HG02885 (cell line): ENCODE measurements around the gene SEMA4A.

Experiments used
- ATAC-seq: cut with Tn5 transposase; IDR thresholded peaks from one replicate; pipeline ENCODE4 v1.9.1; 2021; ENCODE audit warnings: mild to moderate bottlenecking; ENCODE audit not compliant: unreplicated experiment, poor library complexity

Gene SEMA4A

DNA sequence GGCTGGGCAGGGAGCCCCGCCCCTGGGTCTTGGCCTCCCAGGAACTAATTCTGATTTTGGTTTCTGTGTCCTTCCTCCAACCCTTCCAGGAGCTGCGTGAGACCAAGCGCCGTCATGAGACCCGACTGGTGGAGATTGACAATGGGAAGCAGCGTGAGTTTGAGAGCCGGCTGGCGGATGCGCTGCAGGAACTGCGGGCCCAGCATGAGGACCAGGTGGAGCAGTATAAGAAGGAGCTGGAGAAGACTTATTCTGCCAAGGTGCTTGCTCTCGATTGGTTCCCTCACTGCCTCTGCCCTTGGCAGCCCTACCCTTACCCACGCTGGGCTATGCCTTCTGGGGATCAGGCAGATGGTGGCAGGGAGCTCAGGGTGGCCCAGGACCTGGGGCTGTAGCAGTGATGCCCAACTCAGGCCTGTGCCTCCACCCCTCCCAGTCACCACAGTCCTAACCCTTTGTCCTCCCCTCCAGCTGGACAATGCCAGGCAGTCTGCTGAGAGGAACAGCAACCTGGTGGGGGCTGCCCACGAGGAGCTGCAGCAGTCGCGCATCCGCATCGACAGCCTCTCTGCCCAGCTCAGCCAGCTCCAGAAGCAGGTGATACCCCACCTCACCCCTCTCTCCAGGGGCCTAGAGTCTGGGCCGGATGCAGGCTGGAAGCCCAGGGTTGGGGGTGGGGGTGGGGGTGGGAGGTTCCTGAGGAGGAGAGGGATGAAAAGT is 18.5 kb upstream of the SEMA4A start:
- ATAC-seq: no peak

DNA sequence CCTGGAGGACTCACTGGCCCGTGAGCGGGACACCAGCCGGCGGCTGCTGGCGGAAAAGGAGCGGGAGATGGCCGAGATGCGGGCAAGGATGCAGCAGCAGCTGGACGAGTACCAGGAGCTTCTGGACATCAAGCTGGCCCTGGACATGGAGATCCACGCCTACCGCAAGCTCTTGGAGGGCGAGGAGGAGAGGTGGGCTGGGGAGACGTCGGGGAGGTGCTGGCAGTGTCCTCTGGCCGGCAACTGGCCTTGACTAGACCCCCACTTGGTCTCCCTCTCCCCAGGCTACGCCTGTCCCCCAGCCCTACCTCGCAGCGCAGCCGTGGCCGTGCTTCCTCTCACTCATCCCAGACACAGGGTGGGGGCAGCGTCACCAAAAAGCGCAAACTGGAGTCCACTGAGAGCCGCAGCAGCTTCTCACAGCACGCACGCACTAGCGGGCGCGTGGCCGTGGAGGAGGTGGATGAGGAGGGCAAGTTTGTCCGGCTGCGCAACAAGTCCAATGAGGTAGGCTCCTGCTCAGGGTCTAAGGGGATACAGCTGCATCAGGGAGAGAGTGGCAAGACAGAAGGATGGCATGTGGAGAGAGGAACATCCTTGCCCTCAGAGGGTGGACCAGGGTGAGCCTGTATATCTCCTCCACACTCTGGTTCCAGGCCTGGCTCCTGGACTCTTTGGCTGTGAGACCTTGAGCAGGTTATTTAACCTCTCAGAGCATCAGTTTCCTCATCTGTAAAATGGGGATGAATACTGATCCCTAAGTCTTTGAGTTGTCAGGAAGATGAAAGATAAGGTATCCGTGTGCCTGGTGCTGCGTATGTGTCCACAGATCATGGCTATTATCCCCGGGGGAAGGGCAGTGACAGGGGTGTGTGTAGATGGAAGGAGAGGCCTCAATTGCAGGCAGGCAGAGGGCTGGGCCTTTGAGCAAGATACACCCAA is 17.2 kb upstream of the SEMA4A start:
- no peak for ATAC-seq

DNA sequence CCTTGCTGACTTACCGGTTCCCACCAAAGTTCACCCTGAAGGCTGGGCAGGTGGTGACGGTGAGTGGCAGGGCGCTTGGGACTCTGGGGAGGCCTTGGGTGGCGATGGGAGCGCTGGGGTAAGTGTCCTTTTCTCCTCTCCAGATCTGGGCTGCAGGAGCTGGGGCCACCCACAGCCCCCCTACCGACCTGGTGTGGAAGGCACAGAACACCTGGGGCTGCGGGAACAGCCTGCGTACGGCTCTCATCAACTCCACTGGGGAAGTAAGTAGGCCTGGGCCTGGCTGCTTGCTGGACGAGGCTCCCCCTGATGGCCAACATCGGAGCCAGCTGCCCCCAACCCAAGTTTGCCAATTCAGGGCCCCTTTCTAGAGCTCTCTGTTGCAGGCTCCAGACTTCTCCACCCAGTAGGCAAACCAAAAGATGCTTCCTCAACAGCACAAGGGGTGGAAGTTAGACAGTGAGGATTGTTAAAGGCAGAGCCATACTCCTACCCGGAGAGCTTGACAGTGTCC is 16.4 kb upstream of the SEMA4A start:
- no peak for ATAC-seq

DNA sequence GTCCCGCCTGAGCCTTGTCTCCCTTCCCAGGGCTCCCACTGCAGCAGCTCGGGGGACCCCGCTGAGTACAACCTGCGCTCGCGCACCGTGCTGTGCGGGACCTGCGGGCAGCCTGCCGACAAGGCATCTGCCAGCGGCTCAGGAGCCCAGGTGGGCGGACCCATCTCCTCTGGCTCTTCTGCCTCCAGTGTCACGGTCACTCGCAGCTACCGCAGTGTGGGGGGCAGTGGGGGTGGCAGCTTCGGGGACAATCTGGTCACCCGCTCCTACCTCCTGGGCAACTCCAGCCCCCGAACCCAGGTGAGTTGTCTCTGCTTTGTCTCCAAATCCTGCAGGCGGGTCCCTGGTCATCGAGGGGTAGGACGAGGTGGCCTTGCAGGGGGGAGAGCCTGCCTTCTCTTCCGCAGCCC is 14.9 kb upstream of the SEMA4A start:
- no peak for ATAC-seq

DNA sequence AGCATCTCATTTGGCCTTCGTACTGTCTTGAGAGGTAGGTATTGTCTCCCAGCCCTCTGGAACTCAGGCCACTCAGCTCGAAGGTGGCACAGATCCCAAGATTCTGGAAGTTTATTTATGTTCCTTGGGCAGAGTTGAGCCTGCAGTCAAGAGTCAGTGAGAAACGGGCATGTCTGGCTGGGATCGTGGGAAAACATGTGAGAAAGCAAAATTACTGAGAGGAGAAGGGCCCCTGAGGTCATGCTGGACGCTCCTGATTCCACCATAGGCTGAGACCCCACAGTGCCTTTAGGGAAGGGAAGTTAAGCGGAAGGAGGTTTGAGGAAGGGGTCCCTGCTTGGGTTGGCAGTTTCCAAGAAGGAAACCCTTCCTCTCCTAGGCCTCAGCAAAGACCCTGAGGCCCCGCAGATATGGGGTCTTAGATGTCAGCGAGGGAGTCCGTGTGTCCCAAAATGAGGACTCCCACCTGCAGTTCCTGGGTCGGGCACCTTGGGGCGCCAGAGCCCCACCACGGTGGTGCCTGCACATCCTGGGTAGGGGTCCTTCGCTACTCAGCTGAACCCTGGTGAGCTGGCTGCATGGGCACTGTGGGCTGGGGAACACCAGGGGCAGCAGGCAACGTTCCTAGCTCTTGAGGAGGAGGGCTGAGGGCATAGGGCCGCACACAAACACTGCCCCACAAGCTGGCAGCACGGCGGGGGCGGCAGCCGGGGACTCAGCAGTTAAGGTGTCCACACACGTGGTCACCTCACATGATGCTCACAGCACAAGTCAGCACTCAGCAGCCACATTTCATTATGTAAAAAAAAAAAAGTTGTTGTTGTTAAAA is 12.3 kb upstream of the SEMA4A start:
- no peak for ATAC-seq

DNA sequence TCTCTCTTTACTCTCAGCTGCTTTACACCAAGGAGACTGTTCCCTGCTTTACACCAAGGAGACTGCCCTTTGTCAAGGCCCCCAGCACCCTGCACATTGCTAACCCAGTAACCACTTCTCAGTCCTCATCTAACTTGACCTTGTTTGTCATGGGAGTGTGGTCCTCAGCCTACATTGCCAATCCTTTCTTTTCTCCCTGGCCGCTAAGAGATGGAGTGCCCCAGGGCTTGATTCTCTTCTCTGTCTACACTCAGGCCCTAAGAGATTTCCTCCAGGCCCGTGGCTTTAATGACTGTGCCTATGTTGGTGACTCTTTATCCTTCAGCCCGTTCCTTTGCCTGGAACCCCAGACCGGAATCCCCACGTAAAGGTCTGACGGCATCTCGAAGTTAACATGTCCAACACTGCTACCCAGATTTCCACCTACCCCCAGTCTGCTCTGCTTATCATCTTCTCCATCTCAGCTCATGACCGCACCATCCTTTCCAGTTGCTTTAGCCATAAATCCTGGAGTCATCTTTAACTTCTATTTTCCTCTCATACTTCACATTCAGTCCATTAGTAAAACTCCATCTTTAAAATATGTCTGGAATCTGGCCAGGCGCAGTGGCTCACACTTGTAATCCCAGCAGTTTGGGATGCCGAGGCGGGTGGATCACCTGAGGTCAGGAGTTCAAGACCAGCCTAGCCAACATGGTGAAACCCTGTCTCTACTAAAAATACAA is 9.5 kb upstream of the SEMA4A start:
- ATAC-seq: no peak

DNA sequence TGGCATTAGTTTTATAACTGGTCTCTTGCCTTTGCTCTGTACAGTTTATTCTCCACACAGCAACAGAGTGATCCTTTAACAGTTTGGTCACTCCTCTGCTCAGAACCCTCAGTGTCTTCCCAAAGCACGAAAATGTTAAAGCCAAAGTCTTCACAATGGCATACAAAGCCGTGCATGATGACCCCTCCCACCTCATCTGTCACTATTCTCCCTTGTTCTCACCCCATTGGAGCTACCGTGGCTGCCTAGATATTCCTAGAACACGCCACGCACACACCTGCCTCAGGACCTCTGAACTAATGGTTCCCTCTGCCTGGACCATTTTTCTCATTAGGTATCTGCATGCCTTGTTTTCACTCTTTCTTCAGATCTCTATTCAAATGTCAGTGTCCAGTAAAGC is 8.6 kb upstream of the SEMA4A start:
- no peak for ATAC-seq

DNA sequence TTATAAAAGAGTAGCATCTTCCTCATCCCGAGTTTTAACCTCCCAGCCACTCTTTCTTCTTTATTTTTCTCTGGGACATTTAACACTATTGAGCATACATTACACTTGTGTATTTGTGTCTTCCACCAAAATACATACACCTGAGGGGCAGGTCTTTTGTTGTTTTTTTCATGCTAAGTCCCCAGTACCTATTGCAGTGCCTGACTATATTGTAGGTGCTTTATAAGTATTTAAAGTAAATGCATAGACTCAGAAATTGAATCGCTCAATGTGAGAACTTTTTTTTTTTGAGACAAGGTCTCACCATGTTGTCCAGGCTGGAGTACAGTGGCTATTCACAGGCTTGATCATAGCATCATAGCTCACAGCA is 7.8 kb upstream of the SEMA4A start:
- ATAC-seq: no peak

DNA sequence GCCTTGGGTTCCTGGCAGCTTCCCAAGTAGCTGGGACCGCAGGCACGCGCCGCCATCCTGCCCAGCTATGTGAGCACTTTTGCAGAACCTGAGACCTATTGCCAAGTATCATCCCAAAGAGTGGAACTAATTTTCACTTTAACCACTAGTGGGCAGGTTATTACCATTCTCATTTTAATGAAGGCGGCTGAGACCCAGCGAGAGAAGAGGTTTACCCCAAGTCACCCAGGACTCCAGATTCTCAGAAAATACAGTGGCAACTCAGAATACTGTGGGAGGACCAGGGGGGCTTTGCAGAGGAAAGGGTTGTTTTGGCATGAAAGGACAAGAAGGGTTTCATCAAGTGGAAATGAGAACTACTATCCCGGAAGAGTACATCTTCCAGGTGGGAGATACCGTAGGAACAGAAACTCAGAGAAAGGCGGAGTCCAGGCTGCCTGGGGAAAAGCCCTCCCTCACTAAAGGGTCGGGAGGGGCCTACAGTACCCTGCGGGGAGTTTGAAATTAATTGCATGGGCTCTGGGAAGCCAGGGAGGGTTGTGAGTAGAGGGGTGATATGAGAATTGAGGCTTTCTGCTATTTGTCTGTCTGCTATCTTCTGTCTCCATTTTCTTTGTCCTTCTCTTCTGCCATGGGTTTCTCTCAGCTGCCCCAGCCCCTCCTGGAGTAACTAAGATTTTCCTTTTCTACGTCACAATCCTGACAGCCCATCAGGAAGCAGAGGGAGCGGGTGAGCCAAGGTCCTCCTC is 7.2 kb upstream of the SEMA4A start:
- no peak for ATAC-seq

DNA sequence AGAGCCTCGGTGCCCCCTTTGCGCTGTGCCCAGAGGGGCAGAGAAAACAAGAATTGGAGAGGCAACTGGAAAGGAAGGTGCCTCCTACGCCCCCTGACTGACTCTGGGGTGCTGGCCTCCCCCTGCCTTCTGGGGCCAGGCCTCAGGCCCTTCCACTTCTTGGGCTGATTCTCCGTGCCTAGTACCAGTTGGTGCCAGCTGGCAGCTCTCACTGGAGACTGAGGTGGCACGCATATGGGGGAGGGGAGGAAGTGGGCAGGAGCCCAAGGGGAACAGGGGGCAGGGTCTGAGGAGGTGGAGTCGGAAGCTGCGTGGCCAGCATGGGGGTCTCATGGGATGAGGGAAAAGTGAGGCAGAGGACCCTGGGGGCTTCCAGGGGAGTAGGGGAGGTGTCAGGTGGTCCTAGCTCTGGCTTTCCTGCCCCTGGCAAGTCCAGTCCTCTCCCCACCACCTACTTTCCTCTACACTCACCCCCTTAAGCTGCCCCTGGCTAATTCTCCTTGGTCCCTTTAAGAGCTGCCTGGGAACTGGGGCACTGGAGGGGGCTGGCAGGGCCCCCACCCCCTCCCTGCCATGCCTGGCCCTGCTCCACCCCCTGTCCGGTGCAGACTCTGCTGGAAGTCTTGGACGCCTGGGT is 6.5 kb upstream of the SEMA4A start:
- no peak for ATAC-seq

DNA sequence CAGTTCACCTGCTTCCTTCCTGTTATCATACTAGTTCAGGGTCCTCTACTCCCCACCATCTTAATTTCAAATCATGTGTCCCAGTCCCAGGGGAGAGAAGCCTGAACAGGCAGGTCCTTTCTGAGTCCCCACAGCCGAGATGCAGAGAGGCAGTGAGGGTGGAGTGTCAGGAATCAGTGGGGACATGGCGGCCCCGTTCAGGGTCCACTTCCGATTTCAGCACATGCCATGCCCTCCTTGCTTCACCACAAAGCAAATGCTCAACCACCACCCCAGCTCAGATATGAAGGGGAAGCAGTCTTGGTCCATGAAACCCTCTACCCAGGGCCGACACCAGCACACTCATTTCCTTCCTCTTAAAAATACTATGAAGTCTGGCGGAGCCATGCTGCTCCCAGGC is 5.2 kb upstream of the SEMA4A start:
- no peak for ATAC-seq

DNA sequence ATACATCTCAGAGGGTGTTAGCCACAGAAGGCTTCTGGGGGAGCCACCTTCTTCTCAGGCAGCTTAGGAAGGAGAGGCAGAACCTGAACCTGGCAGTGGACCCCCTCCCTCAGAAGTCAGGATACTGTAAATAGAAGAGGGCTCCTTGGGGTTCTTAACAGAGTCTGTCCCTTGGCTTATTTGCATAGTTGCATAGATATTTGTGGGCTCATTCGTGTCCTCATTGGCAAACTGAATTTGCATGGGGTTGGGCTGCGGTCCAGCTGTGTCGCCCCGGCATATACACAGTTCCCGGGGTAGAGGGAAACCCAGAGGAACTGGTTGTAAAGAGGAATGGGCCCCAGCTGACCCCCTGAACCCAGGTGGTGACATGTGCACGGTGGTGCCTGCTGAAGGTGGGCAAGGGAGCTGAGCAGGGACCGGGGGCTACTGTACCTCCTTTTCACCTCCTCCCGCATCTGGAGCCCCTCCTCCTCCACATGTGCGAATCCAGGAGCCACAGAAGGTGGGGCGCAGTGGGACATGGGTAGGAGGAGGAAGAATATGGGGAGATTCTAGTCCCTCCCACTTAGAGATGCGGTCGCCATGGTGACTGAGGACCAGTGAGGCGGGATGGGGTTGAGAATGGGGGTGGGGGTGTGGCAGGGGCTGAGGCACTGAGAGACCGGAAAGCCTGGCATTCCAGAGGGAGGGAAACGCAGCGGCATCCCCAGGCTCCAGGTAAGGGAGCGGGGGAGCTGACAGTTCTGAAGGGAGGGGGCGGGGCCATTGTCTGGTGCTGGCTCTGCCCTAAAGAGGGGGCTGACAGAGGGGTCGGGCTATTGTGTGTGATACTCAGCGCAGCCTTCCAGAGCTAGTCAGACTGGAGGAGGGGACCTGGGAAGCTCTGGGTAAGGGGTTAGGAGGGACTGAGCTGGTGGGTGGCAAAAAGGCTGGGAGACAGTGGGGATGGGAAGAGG is 3.7 kb upstream of the SEMA4A start:
- peak; percentile 63 for ATAC-seq

DNA sequence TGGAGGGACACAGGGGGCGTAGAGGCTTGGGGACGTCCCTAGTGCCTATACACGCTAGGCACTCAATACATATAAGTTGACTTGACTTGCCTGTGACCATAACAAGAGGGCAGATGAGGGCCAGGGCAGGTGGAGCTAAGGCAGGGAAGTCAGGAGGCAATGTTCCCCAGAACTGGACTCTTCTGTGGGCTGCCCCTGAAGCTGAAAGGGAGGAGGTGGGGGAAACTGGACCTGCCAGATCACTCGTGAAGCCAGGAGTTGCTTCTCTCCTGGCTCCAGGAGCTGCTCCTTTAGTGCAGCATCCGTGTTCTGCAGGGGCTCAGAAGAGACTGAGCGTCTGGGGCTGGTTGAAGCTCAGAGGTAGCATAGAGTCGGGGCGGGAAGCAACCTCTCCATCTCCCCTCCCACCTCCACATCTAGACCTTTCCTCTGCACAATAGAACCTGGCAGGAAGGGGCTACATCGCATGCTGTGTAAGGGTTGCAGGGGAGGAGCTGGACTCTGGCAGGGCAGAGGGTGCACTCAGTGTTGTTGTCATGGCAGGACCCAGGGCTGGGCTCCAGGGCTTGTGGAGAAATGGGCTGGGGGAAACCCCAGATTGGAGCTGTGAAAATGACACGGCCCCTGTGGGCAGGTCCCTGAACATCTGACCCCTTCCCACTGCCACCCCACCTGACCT is 2.9 kb upstream of the SEMA4A start:
- no peak for ATAC-seq

DNA sequence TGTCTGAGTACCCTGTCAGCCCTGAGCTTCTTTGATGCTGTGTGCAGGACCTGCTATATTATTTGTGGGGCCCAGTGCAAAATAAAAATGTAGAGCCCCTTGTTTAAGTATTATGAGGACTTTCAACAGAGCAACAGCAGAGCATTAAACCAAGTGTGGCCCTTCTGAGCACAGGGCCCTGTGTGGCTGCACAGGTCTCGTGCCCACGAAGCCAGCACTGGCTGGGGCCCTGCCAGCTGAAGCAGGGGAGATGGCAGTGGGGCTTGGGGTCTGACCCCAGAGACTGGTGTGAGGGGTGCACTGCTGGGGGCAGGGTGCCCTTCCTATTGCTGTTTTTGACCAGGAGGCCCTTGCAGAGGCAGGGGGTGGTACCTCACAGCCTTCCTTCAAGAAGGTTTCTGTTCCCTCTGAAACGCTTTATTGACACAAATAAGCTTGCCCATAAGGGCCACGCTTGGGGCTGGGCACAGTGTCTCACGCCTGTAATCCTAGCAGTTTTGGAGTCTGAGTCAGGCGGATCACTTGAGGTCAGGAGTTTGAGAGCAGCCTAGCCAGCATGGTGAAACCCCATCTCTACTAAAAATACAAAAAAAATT is 2.2 kb upstream of the SEMA4A start:
- ATAC-seq: no peak

DNA sequence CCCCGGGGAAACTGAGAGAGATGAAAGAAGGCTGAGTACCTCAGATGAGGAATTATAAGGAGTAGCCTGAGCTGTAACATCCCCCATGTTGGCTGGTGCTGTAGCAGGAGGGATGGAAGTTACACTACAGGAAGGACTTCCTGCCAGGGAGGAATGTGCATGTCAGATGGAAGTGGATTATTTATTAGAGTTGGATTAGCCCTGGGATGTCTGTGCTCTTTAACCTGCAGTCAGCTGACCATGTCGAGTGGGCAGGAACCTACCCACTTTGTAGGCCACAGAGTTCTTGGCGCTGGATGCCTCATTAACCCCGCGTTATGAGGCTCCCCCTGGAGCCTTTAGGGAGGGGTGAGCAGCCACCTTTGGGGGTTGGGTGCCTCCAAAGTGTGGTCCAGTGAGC is 757 bp upstream of the SEMA4A start:
- no peak for ATAC-seq

DNA sequence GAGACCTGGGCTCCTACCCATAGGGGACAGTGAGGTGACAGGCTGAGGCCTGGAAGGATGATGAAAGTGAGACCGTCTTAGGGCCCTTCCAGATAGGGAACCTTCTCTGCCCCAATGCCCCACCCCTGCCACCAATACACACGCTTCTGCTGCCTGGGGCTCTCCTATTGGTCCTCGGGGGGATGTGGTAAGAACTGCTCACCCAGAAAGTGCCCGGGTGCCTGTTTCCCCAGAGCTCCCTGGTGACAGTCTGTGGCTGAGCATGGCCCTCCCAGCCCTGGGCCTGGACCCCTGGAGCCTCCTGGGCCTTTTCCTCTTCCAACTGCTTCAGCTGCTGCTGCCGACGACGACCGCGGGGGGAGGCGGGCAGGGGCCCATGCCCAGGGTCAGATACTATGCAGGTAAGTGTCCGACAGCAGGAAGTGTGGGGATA is 948 bp downstream of the SEMA4A start:
- ATAC-seq: peak; percentile 57
